ENCODE results near the gene CACTIN.

CACTIN gene

GRCh38 chr19:3660493-3661219 is 34.1 kb upstream of the CACTIN start:
- no peak for TF ChIP-seq FOXP2 (optimal IDR thresholded peaks at IDR 0.05; ENCODE audit: borderline replicate concordance, extremely low read depth, extremely low read length, insufficient read depth)
- no peak for TF ChIP-seq SIN3A (IDR thresholded peaks at IDR 0.05; ENCODE audit: borderline replicate concordance, insufficient read depth, low read length)
- no peak for TF ChIP-seq TAF1 (IDR thresholded peaks at IDR 0.05; ENCODE audit: borderline replicate concordance, insufficient read depth, low read length)
- no peak for TF ChIP-seq REST (IDR thresholded peaks at IDR 0.05; ENCODE audit: insufficient read depth in 1 of 2, low read depth in 2 of 2, low read length in 2 of 2)
- no peak for TF ChIP-seq POLR2AphosphoS5 (IDR thresholded peaks at IDR 0.05; ENCODE audit: low read depth, low read length)

- no peak for TF ChIP-seq FOXP2 (optimal IDR thresholded peaks at IDR 0.05; ENCODE audit: borderline replicate concordance, extremely low read depth, extremely low read length, insufficient read depth)
- no peak for TF ChIP-seq TAF1 (IDR thresholded peaks at IDR 0.05; ENCODE audit: borderline replicate concordance, insufficient read depth, low read length)
- no peak for TF ChIP-seq REST (IDR thresholded peaks at IDR 0.05; ENCODE audit: insufficient read depth in 1 of 2, low read depth in 2 of 2, low read length in 2 of 2)
- no peak for TF ChIP-seq POLR2AphosphoS5 (IDR thresholded peaks at IDR 0.05; ENCODE audit: low read depth, low read length)
- no peak for TF ChIP-seq SIN3A (IDR thresholded peaks at IDR 0.05; ENCODE audit: borderline replicate concordance, insufficient read depth, low read length)
Measured at GRCh38 chr19:3659746-3660112, 33.1 kb upstream of the CACTIN start.

- TF ChIP-seq SIN3A (IDR thresholded peaks at IDR 0.05; ENCODE audit: borderline replicate concordance, insufficient read depth, low read length) (no peak), TAF1 (IDR thresholded peaks at IDR 0.05; ENCODE audit: borderline replicate concordance, insufficient read depth, low read length) (no peak), POLR2AphosphoS5 (IDR thresholded peaks at IDR 0.05; ENCODE audit: low read depth, low read length) (no peak), REST (IDR thresholded peaks at IDR 0.05; ENCODE audit: insufficient read depth in 1 of 2, low read depth in 2 of 2, low read length in 2 of 2) (no peak), FOXP2 (optimal IDR thresholded peaks at IDR 0.05; ENCODE audit: borderline replicate concordance, extremely low read depth, extremely low read length, insufficient read depth) (no peak)
Measured at GRCh38 chr19:3658870-3659745, 32.5 kb upstream of the CACTIN start.

GRCh38 chr19:3658004-3658869 is 31.6 kb upstream of the CACTIN start:
- no peak for TF ChIP-seq REST (IDR thresholded peaks at IDR 0.05; ENCODE audit: insufficient read depth in 1 of 2, low read depth in 2 of 2, low read length in 2 of 2)
- no peak for TF ChIP-seq SIN3A (IDR thresholded peaks at IDR 0.05; ENCODE audit: borderline replicate concordance, insufficient read depth, low read length)
- TF ChIP-seq TAF1 (IDR thresholded peaks at IDR 0.05; ENCODE audit: borderline replicate concordance, insufficient read depth, low read length), result no peak
- no peak for TF ChIP-seq POLR2AphosphoS5 (IDR thresholded peaks at IDR 0.05; ENCODE audit: low read depth, low read length)
- no peak for TF ChIP-seq FOXP2 (optimal IDR thresholded peaks at IDR 0.05; ENCODE audit: borderline replicate concordance, extremely low read depth, extremely low read length, insufficient read depth)
